Esophagus (tissue), 2 donors: ENCODE data around the gene APBB1. TPM values are rescaled to one million over a fixed set of nuclear protein-coding genes. Genes with fewer than 3 reads are reported as not detected.

Experiments used
- polyA plus RNA-seq, 2 donors: library from polyadenylated mRNA; stranded (reverse); fragments of 200-250 nt; gene quantifications; one replicate each; pipeline ENCODE4 v1.2.3, GENCODE V29; 2013
- donor health status: healthy with polysubstance abuse.
- donor health status: Bipolar disorder and iron deficiency.

Gene APBB1
- polyA plus RNA-seq, 2 donors: 7.1 to 12.0 TPM

Other genes with a start within 250 kb of the APBB1 start
- gene OR52B2, start 248.8 kb downstream of the APBB1 start, polyA plus RNA-seq: not detected
- not detected for gene OR52W1, start 219.9 kb downstream of the APBB1 start, polyA plus RNA-seq
- gene C11orf42, start 213.5 kb downstream of the APBB1 start, polyA plus RNA-seq: not detected
- gene FHIP1B, start 184.5 kb downstream of the APBB1 start, polyA plus RNA-seq: 10 to 100 TPM; 18.6 to 31.7 TPM
- gene CNGA4, start 180.0 kb downstream of the APBB1 start, polyA plus RNA-seq: under 1 TPM; 0.06 TPM
- gene CCKBR, start 159.3 kb downstream of the APBB1 start, polyA plus RNA-seq: under 1 TPM in 1 of 2 donors, not detected in 1; 0.08 TPM
- gene CAVIN3, start 98.6 kb downstream of the APBB1 start, polyA plus RNA-seq: 10 to 100 TPM; 16.7 to 23.0 TPM
- 10 to 100 TPM; 16.0 to 18.9 TPM for gene SMPD1, start 28.6 kb downstream of the APBB1 start, polyA plus RNA-seq
- under 1 TPM; 0.26 to 0.55 TPM for gene HPX, start 21.9 kb upstream of the APBB1 start, polyA plus RNA-seq
- gene TRIM3, start 54.8 kb upstream of the APBB1 start, polyA plus RNA-seq: 1 to 10 TPM; 7.5 to 7.6 TPM
- gene ARFIP2, start 62.2 kb upstream of the APBB1 start, polyA plus RNA-seq: 10 to 100 TPM; 29.3 to 42.5 TPM
- 10 to 100 TPM in 1 of 2 donors, 1 to 10 TPM in 1; 7.9 to 15.9 TPM for gene TIMM10B, start 62.4 kb upstream of the APBB1 start, polyA plus RNA-seq
- gene DNHD1, start 78.2 kb upstream of the APBB1 start, polyA plus RNA-seq: 1 to 10 TPM; 2.0 to 7.2 TPM
- gene RRP8, start 184.5 kb upstream of the APBB1 start, polyA plus RNA-seq: 10 to 100 TPM; 12.4 to 12.6 TPM
- gene ILK, start 184.7 kb upstream of the APBB1 start, polyA plus RNA-seq: 10 to 100 TPM; 63.3 to 91.0 TPM
- 10 to 100 TPM; 83.0 to 93.7 TPM for gene TAF10, start 193.1 kb upstream of the APBB1 start, polyA plus RNA-seq
- gene TPP1, start 200.3 kb upstream of the APBB1 start, polyA plus RNA-seq: 10 to 100 TPM; 18.6 to 20.9 TPM
- gene DCHS1, start 236.7 kb upstream of the APBB1 start, polyA plus RNA-seq: 1 to 10 TPM; 1.7 to 2.0 TPM